HG03442 (cell line): ENCODE data around the gene DNAJC13.
A peak's percentile ranks its signal among the peaks of the same experiment; 100 is the strongest.

ENCODE experiments used
- ATAC-seq: cut with Tn5 transposase; IDR thresholded peaks from one replicate; pipeline ENCODE4 v1.9.1; 2021; ENCODE audit warnings: mild to moderate bottlenecking, moderate library complexity; ENCODE audit not compliant: unreplicated experiment

Gene DNAJC13

DNA sequence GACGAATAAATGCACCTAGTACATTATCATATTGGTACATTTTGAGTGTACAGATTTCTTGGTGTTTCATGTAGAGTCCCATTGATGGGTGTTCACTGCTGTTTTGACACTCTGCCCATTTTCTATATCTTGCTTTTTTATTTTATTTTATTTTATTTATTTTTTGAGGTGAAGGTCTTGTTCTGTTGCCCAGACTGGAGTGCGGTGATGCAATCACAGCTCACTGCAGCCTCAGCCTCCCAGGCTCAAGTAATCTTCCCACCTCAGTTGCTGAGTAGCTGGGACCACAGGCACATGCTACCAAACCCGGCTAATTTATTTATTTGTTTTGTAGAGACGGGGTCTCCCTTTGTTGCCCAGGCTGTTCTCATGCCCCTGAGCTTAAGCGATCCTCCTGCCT, 44.2 kb downstream of the DNAJC13 start:
- ATAC-seq, result no peak

DNA sequence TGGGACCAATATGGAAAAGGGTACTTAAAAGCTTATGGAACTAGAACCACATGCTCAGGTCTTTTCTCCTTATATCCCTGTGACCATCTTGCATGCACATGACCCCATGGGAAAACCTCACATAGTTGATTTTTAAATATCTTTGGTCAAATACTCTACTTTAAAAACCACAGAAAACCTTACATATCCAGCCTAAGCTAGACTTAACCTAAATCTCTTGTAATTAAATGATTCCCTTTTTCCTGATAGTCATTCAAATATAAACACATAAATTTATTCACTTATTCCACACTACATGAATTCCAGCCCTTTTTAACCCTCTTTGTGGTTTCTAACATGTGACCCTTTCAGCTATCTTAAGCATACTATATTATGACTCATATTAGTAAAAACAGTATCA, 46.8 kb downstream of the DNAJC13 start:
- ATAC-seq, result no peak

DNA sequence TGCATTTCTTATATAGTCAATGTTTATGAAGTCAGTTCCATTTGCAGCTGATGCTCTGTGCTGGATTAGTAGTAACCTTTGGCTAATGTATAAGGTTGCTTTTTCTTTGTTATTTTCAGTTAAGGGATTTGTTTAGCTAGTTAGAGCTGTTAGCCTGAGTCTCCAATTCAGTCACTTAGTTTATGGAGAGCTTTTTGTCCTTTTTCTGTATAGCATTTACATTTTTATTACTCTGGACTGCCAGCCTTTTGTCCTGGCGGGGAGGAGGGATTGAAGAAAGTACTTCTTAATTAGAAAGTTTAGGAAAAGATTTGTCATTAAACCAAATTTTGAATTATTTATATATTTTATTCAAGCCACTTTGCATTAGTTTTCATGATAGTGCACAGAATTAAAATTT, 52.0 kb downstream of the DNAJC13 start:
- no peak for ATAC-seq

DNA sequence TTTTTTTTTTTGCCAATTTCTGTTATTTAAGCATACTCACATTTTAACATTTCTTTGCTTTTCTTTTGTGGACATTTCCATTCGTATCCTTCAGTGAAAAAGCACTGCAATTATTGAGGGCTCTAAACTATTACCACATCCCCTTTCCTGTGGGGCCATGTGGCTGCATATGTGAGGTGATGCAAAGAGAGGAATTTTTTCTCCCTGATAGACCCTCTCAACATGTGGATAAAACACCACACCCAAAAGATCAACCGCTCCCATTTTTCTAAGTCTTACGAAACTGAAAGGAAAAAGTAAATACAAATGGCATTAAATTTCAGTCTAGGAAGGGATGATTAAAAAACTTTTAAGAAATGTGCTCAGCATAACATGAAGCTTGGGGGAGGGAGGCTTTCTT, 68.8 kb downstream of the DNAJC13 start:
- no peak for ATAC-seq

DNA sequence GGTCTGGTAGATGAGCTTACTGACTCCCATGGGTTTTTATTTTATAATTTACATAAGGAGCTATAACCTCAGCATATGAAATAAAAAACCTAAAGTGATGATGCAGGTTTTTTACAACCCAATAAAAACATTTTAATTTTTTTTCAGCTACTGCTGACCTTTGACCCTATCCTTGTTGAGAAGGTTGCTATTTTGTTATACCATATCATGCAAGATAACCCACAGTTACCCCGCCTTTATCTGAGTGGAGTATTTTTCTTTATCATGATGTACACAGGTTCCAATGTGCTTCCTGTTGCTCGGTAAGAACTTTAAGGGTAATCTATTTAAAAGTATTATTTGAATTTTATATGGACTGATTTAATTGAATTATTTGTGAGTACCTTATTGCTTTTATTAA, 70.8 kb downstream of the DNAJC13 start:
- ATAC-seq, result no peak

DNA sequence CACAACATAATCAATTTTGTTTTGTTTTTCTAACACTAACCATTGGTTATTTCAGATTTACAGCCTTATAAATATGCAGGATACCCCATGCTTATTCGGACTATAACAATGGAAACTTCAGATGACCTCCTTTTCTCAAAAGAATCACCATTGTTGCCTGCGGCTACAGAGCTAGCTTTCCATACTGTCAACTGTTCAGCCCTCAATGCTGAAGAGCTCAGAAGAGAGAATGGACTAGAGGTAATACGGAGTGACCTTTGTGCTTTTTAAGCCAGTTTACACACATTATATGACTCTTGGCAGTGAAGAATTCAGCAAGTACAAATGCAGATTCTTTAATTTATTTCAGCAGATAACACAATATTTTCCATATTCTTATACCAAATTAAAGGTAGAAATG, 81.8 kb downstream of the DNAJC13 start:
- no peak for ATAC-seq

DNA sequence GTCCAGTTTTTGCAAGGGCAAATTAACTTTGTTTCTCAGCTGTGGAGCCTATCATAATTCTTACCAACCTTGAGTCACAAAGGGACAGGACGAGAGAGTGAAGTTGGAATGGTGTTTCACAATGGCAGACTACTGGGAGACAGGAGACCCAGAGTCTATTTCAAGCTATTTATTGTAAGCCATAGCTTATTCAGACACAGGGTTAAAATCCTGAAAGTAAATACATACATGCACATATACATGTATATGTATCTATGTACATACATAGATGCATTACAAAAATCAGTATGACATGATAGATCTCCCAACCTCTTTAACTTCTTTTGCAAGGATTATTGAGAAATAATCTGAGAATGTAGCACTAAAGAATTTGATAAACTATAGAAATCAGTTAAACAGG, 86.3 kb downstream of the DNAJC13 start:
- ATAC-seq, result no peak

DNA sequence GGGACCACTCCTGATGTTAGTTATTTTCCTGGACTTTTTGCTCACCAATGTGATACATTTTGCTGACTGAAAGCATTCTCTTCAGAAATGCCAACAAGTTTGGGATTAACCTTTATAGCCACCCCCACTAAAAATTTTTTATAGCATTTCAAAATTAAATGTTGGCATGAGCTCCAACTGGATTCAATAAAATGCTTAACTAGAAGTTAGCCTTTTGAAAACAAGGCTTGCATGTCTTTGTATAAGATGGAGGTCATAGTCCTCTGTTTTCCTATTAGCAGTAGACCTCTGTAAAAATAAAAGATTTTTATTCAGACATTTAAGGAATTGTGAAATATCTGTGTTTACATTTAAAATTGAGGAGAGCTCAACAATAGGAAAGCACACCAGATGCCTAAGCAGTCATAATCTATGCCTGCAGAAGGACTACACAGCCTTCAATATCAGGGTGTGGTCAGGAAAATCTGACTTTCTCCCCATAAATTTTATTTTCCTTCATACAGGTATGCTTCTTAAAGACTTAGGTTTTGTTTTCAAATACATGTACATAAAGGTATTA, 87.2 kb downstream of the DNAJC13 start:
- ATAC-seq, result no peak

DNA sequence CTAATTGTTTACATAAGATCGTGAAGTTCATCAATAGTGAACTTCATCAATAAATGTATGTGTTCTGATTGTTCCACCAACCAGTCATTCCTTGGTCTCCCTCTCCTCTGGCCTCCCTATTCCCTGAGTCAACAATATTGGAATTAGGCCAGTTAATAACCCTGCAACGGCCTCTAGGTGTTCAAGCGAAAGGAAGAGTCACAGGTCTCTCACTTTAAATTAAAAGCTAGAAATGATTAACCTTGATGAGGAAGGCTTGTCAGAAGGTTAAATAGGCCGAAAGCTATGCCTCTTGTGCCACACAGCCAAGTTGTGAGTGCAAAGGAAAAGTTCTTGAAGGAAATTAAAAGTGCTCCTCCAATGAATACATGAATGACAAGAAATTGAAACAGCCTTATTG, 90.4 kb downstream of the DNAJC13 start:
- ATAC-seq, result no peak

DNA sequence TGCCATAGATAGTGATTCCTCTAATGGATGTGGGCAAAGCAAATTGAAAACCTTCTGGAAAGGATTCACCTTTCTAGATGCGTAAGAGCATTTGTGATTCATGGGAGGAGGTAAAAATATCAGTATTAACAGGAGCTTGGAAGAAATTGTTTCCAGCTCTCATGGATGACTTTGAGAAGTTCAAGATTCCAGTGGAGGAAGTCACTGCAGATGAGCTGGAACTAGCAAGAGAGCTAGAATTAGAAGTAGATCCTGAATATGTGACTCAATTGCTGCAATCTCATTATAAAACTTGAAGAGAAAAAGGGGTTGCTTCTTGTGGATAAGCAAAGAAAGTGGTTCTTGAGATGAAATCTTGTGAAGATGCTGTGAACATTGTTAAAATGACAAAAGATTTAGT, 91.8 kb downstream of the DNAJC13 start:
- no peak for ATAC-seq

DNA sequence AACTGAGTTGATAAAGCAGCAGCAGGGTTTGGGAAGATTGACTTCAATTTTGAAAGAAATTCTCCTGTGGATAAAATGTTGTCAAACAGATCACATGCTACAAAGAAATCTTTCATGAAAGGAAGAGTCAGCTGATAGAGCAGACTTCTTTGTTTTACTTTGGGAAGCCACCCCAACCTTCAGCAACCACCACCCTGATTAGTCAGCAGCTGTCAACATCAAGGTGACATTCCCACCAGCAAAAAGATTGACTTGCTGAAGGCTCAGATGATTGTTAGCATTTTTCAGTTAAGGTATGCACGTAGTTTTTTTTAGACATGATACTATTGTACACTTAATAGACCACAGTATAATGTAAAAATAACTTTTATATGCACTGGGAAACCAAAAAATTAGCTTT, 92.2 kb downstream of the DNAJC13 start:
- no peak for ATAC-seq

DNA sequence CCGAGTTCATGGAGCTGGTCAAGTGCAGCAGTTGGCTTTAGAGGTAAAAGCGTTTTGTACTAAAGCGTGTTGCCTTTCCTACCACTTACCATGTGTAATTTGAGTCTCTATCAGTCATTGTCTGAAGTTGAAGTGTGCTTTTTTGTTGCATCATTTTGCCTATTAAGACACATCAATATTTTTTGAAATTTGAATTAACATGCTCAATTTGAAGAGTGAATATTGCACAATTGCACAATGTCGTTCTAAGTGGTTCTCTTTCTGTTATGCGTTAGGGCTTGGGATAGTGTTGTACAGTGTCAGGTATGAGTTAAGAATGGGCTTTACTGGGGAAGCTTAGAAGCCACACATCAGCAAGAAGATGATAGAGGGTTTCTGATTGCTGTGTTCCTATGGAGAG, 95.8 kb downstream of the DNAJC13 start:
- no peak for ATAC-seq

DNA sequence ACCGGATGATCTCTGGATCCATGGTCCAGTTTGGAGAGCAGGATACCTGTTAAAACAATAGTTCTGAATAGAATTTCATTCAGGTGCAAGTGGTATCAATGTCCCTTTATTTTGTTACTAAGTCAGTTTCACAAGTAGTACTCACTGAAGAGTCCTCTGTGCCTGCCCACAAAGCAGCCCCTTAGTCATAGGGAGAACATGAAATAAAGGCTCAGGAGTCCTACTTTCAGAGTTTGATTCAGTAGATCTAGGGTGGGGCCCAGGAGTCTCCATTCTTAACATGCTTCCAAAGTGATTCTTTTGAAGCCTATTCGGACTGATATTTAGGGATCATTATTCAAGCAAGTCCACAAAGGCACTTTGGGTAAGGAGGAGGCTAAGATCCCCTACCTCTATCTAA, 100.0 kb downstream of the DNAJC13 start:
- no peak for ATAC-seq

DNA sequence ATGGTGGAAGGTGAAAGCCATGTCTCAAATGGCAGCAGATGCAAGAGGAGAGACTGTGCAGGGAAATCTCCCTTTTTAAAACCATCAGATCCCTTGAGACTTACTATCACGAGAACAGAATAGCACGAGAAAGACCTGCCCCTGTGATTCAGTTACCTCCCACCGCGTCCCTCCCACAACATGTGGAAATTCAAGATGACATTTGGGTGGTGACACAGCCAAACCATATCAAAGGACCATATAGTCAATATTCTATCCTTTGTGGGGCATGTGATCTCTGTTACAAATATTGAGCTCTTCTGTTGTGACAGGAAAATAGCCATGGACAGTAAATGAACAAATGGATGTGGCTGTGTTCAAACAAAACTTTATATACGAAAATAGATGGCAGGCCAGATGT, 102.6 kb downstream of the DNAJC13 start:
- no peak for ATAC-seq

DNA sequence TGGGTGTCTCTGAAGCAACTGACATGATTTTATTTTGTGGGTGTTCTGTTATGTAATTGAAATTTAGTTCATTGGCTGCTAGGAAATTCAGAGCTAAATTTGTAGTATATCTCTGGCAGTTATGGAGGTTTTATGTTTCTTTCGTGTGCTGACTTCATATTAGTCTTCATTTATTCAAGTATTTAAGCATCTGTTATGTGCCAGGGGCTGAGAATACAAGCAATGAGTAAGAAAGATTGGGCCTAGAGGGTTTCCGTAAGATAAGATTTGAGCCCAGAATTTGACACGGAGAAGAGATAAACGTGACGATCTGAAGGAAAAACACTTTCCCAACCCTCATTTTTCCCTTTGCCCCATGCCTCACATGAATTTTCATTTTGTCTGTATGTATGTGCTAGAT, 104.6 kb downstream of the DNAJC13 start:
- no peak for ATAC-seq

DNA sequence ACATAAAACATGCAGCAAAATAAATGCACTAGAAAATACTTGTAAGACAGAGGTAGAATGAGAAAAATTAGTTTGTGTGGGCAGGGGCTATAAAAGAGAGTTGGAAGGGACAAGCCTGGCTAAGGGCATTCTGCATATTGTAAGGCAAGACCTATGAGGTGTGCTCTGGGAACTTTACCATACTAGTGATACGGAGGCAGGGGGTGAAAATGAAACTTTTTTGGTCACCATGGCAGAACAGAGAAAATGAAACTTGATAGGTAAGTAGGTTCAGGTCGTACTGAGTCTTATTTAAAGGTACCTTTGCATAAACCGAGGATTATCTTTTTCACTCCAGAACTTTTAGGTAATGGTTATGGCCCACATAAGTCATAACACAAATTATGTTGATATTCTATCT, 105.1 kb downstream of the DNAJC13 start:
- ATAC-seq, result peak; percentile 73

DNA sequence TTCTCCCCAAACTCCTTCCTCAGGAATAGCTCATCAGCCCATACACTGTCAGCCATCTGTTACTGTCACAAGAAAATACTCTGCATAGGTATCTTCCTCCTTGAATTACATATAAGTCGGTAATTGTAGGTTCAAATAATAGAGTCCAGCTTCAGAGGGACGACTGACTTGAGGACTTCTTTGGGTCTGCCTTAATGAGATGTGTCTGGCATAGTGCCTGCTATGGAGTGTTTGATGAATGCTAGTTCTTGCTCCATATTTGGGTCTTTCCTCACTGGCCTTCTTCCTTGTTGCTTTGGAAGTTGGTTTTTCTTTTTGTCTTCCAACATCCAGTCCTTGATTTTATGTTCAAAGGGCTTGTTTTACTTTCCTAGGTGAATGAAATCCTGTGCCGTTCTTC, 113.3 kb downstream of the DNAJC13 start:
- no peak for ATAC-seq

DNA sequence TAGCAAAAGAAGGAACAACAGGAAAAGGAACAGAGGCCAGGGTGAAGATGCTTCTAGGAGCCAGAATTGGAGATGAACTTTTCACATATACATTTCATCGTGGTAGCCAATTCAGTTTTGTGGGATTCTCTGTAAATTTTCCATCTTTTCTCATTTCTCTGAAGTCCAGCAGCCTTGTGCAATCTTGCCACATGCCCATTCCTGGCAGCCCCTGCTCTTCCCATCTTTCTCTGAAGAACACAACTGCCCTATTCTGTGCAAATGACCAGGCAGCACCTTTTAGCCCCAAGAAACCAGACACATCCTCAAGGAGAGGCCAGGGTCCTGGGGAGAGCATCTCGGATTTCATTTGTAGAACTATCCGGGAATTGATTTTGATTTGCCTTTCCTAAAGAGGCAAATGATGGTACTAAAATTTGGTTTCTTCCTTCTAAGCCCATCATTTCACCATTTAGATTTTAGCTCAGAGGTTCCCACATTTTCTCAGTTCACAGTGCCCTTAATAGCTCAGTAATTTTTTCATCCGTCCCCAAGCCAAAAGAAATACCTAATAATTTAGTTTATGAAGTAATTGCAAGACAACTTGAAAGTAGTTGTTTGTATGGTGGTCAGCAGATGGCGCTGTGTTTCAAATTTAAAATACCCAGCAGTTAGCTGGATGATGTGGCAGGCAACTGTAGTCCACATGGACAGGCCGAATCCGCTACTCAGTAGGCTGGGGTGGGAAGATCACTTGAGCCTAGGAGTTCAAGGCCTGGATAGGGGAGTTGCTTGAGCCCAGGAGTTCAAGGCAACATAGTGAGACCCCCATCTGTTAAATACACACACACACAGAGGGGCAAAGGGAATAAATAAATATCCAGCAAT, 118.5 kb downstream of the DNAJC13 start:
- ATAC-seq, result peak; percentile 55

DNA sequence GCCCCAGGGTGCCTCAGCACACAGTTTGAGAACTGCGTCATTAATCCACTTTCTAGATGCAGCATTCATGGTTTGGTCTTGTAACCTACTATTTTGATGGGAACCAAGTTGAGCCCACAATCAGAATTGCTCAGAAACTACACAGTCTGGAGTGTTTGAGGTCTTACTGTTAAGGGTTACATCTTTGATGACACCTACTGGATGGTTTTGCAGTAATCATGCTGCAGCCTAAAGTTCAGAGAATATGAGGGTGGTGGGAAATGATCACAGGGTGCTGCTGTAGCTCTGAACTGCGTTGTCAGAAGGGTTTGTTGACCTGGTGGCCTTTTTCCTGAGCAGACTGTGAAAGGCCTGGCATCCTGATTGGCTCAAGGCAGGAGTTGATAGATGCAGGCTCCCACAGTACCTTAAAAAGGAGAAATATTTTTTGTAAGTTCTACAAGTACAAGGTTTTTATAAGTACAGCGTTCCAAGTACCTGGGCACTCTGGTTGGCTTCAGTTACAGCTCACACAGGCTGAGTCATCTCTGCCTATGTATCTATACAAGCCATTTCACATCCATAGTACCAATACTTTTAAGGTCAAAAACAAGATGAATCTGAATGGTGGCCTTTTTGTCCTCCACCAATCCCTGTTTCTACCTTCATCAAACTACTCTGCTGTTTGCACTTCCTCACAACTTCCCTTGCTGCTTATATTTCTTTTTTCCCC, 119.3 kb downstream of the DNAJC13 start:
- no peak for ATAC-seq

DNA sequence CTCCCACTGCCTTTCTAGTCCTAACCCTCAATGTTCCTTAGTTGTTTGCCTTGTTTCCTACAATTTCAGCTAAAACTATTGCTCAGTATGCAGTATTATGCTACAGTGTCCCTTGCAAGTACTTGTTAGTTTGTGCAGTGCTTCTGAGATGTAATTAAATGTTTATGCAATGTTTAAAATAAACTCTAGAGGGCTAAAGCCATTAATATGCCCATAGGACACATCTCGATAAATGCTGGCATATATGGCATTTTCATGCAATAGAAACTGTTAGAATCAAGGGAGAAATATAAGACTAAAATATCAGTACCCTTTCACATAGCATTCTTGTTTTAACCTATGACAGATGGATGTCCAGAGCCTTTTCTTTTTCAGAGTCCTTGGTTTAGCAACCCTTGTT, 120.0 kb downstream of the DNAJC13 start:
- ATAC-seq, result no peak

DNA sequence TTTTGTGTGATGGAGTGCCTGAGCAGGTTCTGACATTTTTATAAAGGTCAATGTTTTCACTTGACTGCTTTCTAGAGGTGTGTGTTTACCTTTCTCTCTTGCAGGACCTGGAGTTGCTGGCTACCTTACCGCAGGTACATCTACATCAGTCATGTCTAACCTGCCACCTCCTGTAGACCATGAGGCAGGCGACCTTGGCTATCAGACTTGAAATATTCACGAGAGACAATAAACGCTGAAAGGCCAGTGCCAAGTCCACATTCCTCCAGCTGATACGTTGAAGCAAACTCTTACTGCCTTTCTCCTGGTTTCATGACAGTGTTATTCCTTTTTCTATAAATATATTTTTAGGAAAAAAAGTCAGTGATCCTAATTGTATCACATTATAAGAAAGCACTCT, 120.8 kb downstream of the DNAJC13 start:
- ATAC-seq, result no peak

DNA sequence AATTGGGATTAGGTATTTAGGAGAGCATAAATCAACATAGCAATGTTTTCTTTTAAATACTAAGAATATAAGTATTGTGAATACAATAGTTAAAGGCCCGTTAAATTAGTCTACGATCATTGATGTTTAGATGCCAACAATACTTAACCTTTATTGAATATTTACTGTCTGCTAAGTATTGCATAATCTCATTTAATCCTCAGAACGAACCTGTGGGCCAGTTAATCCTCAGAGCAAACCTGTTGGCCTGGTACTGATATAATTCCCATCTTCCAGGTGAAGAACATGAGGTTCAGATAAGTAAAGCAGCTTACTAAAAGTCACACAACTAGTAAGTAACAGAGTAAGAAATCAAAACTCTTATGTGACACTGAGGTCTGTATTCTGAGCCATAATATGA, 122.4 kb downstream of the DNAJC13 start:
- no peak for ATAC-seq
